OCI-LY1 (cell line): ENCODE results near the gene HOXA7.

ENCODE experiments used
- EZH2 ChIP-seq: fragments of 200-600 bp; sonication (generic), shearing (Covaris generic); IDR thresholded peaks from 2 replicates; pipeline ENCODE4 v1.8.0; 2017; ENCODE audit warnings: borderline replicate concordance, mixed run types, mild to moderate bottlenecking, antibody characterized with exemption, low read length, moderate library complexity, mixed read lengths
- TF ChIP-seq, protein P1 (sequence below): fragments of 200-600 bp; sonication (generic), shearing (Covaris generic); IDR thresholded peaks from 2 replicates; pipeline ENCODE4 v1.5.1; 2017; ENCODE audit warnings: mild to moderate bottlenecking, antibody characterized with exemption, low read length, moderate library complexity, mixed read lengths

GRCh38 chr7:27173511-27173955, 17.1 kb upstream of the HOXA7 start:
- TF ChIP-seq, protein P1, sequence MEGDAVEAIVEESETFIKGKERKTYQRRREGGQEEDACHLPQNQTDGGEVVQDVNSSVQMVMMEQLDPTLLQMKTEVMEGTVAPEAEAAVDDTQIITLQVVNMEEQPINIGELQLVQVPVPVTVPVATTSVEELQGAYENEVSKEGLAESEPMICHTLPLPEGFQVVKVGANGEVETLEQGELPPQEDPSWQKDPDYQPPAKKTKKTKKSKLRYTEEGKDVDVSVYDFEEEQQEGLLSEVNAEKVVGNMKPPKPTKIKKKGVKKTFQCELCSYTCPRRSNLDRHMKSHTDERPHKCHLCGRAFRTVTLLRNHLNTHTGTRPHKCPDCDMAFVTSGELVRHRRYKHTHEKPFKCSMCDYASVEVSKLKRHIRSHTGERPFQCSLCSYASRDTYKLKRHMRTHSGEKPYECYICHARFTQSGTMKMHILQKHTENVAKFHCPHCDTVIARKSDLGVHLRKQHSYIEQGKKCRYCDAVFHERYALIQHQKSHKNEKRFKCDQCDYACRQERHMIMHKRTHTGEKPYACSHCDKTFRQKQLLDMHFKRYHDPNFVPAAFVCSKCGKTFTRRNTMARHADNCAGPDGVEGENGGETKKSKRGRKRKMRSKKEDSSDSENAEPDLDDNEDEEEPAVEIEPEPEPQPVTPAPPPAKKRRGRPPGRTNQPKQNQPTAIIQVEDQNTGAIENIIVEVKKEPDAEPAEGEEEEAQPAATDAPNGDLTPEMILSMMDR = no peak
- TF ChIP-seq EZH2 = no peak
